SJSA1 (cell line): Measurements from ENCODE around the gene GRAMD2B. TPM values are rescaled to one million over a fixed set of nuclear protein-coding genes. Genes with fewer than 3 reads are reported as not detected.

Experiments
- DNase-seq, 2 experiments: peaks; one replicate each; pipeline ENCODE4 v3.0.0-alpha.2; 2015 to 2020; ENCODE audit warnings: low spot score in 2 of 2, low read depth in 1 of 2
- H3K27ac ChIP-seq: fragments of 250-450 bp; sonication (Bioruptor Pico); 2 replicates; pipeline ENCODE4 v1.5.1; 2020; ENCODE audit warnings: mild to moderate bottlenecking, moderate library complexity
- H3K27me3 ChIP-seq: fragments of 250-450 bp; sonication (Bioruptor Pico); replicated peaks from 2 replicates; pipeline ENCODE4 v1.5.1; 2020; ENCODE audit warnings: mild to moderate bottlenecking, moderate library complexity
- H3K36me3 ChIP-seq: fragments of 250-450 bp; sonication (Bioruptor Pico); 2 replicates; pipeline ENCODE4 v1.5.1; 2020; ENCODE audit warnings: mild to moderate bottlenecking
- H3K4me1 ChIP-seq: fragments of 250-450 bp; sonication (Bioruptor Pico); replicated peaks from 2 replicates; pipeline ENCODE4 v1.6.1; 2021; ENCODE audit warnings: mild to moderate bottlenecking
- H3K4me3 ChIP-seq: fragments of 250-450 bp; sonication (Bioruptor Pico); 2 replicates; pipeline ENCODE4 v1.5.1; 2020; ENCODE audit warnings: mild to moderate bottlenecking
- H3K9me3 ChIP-seq: fragments of 250-450 bp; sonication (Bioruptor Pico); replicated peaks from 2 replicates; pipeline ENCODE4 v1.5.1; 2020; ENCODE audit warnings: mild to moderate bottlenecking
- total RNA-seq: library from RNA; depleted of rRNA; stranded (reverse); fragments of >200 nt; shearing (Covaris generic); gene quantifications from 2 replicates; pipeline ENCODE4 v1.2.3, GENCODE V29; 2014

Gene GRAMD2B
- total RNA-seq, 1 experiment from 2014 or later: 25.5 TPM

- Histone ChIP-seq H3K36me3 (peaks cover 35% of the 10 kb centered on the region), H3K4me1 (peaks cover 55% of the 10 kb centered on the region), H3K27me3 (no peaks in the 10 kb centered on the region), H3K27ac (peak overlapping the region; percentile 88), H3K4me3 (no peak overlapping the region), H3K9me3 (no peaks in the 10 kb centered on the region)
- peak; percentile 66 to 72 for DNase-seq
Measured at GRCh38 chr5:126446498-126447224, 23.5 kb downstream of the GRAMD2B start.

- H3K36me3 ChIP-seq: peaks cover 47% of the 10 kb centered on the region
- no peaks in the 10 kb centered on the region for H3K9me3 ChIP-seq
- no peaks in the 10 kb centered on the region for H3K27me3 ChIP-seq
- no peak for DNase-seq
- H3K4me1 ChIP-seq: peaks cover 64% of the 10 kb centered on the region
- H3K4me3 ChIP-seq: no peak overlapping the region
- H3K27ac ChIP-seq: no peak overlapping the region
Measured at GRCh38 chr5:126448720-126449119, 25.5 kb downstream of the GRAMD2B start.

- H3K4me3 ChIP-seq: no peak overlapping the region
- peak; percentile 63 to 66 for DNase-seq
- H3K4me1 ChIP-seq: peaks cover 64% of the 10 kb centered on the region
- H3K36me3 ChIP-seq: peaks cover 47% of the 10 kb centered on the region
- H3K9me3 ChIP-seq: no peaks in the 10 kb centered on the region
- H3K27ac ChIP-seq: peak overlapping the region; percentile 65
- H3K27me3 ChIP-seq: no peaks in the 10 kb centered on the region
Measured at GRCh38 chr5:126449751-126450271, 26.6 kb downstream of the GRAMD2B start.

GRCh38 chr5:126450346-126450745, 27.1 kb downstream of the GRAMD2B start:
- Histone ChIP-seq H3K4me3 (no peak overlapping the region), H3K27me3 (no peaks in the 10 kb centered on the region), H3K27ac (peak overlapping the region; percentile 65), H3K9me3 (no peaks in the 10 kb centered on the region), H3K4me1 (peaks cover 67% of the 10 kb centered on the region), H3K36me3 (peaks cover 46% of the 10 kb centered on the region)
- no peak for DNase-seq

GRCh38 chr5:126450907-126451306, 27.7 kb downstream of the GRAMD2B start:
- Histone ChIP-seq H3K27ac (0 out of 2 replicates have a peak overlapping the region, but pooled peaks have one; percentile 0), H3K36me3 (peaks cover 43% of the 10 kb centered on the region), H3K4me1 (peaks cover 68% of the 10 kb centered on the region)

GRCh38 chr5:126452477-126452876, 29.3 kb downstream of the GRAMD2B start:
- H3K4me3 ChIP-seq: no peak overlapping the region
- H3K4me1 ChIP-seq: peaks cover 57% of the 10 kb centered on the region
- no peak overlapping the region for H3K27ac ChIP-seq
- H3K27me3 ChIP-seq: no peaks in the 10 kb centered on the region
- DNase-seq: no peak
- no peaks in the 10 kb centered on the region for H3K9me3 ChIP-seq
- peaks cover 43% of the 10 kb centered on the region for H3K36me3 ChIP-seq

More at GRCh38 chr5:126450907-126451306, 27.7 kb downstream of the GRAMD2B start:
- H3K4me3 ChIP-seq: no peak overlapping the region
- no peaks in the 10 kb centered on the region for H3K27me3 ChIP-seq
- no peak for DNase-seq
- no peaks in the 10 kb centered on the region for H3K9me3 ChIP-seq

GRCh38 chr5:126454081-126454480, 30.9 kb downstream of the GRAMD2B start:
- no peak for DNase-seq
- Histone ChIP-seq H3K4me1 (peaks cover 53% of the 10 kb centered on the region), H3K27ac (no peak overlapping the region), H3K4me3 (no peak overlapping the region), H3K9me3 (no peaks in the 10 kb centered on the region), H3K36me3 (peaks cover 38% of the 10 kb centered on the region), H3K27me3 (no peaks in the 10 kb centered on the region)

GRCh38 chr5:126454535-126454934, 31.3 kb downstream of the GRAMD2B start:
- Histone ChIP-seq H3K4me3 (no peak overlapping the region), H3K27ac (no peak overlapping the region), H3K9me3 (no peaks in the 10 kb centered on the region), H3K36me3 (peaks cover 38% of the 10 kb centered on the region), H3K27me3 (no peaks in the 10 kb centered on the region), H3K4me1 (peaks cover 48% of the 10 kb centered on the region)
- DNase-seq: no peak

GRCh38 chr5:126455264-126455663, 32.1 kb downstream of the GRAMD2B start:
- DNase-seq: no peak
- Histone ChIP-seq H3K36me3 (peaks cover 38% of the 10 kb centered on the region), H3K27me3 (no peaks in the 10 kb centered on the region), H3K4me1 (peaks cover 41% of the 10 kb centered on the region), H3K27ac (no peak overlapping the region), H3K9me3 (no peaks in the 10 kb centered on the region), H3K4me3 (no peak overlapping the region)

- H3K27me3 ChIP-seq: no peaks in the 10 kb centered on the region
- no peak overlapping the region for H3K27ac ChIP-seq
- H3K4me3 ChIP-seq: no peak overlapping the region
- no peaks in the 10 kb centered on the region for H3K9me3 ChIP-seq
- DNase-seq: no peak
- peaks cover 36% of the 10 kb centered on the region for H3K4me1 ChIP-seq
- H3K36me3 ChIP-seq: peaks cover 37% of the 10 kb centered on the region
Measured at GRCh38 chr5:126455728-126456127, 32.5 kb downstream of the GRAMD2B start.

GRCh38 chr5:126456217-126456820, 33.1 kb downstream of the GRAMD2B start:
- Histone ChIP-seq H3K27me3 (no peaks in the 10 kb centered on the region), H3K4me1 (peaks cover 30% of the 10 kb centered on the region), H3K27ac (no peak overlapping the region), H3K36me3 (peaks cover 38% of the 10 kb centered on the region), H3K4me3 (no peak overlapping the region), H3K9me3 (no peaks in the 10 kb centered on the region)
- DNase-seq: no peak

GRCh38 chr5:126460459-126460858, 37.2 kb downstream of the GRAMD2B start:
- Histone ChIP-seq H3K27ac (no peak overlapping the region), H3K4me3 (no peak overlapping the region), H3K4me1 (peaks cover 6% of the 10 kb centered on the region), H3K9me3 (no peaks in the 10 kb centered on the region), H3K36me3 (peaks cover 39% of the 10 kb centered on the region), H3K27me3 (no peaks in the 10 kb centered on the region)
- no peak for DNase-seq

- Histone ChIP-seq H3K4me3 (no peak overlapping the region), H3K9me3 (no peaks in the 10 kb centered on the region), H3K36me3 (peaks cover 44% of the 10 kb centered on the region), H3K27me3 (no peaks in the 10 kb centered on the region), H3K4me1 (peaks cover 1% of the 10 kb centered on the region), H3K27ac (no peak overlapping the region)
- no peak for DNase-seq
Measured at GRCh38 chr5:126460977-126461376, 37.8 kb downstream of the GRAMD2B start.

GRCh38 chr5:126461838-126462237, 38.6 kb downstream of the GRAMD2B start:
- Histone ChIP-seq H3K36me3 (peaks cover 47% of the 10 kb centered on the region), H3K9me3 (no peaks in the 10 kb centered on the region), H3K27ac (no peak overlapping the region), H3K4me1 (no peaks in the 10 kb centered on the region), H3K27me3 (no peaks in the 10 kb centered on the region), H3K4me3 (no peak overlapping the region)
- DNase-seq: no peak
